GM12874 (cell line): ENCODE measurements around the gene GRK4.
A peak's percentile ranks its signal among the peaks of the same experiment; 100 is the strongest.

ENCODE experiments used
- CTCF ChIP-seq: IDR thresholded peaks from 2 replicates; pipeline ENCODE4 v1.5.1; 2011; ENCODE audit warnings: low read depth, mild to moderate bottlenecking, control low read depth, low read length, moderate library complexity; ENCODE audit not compliant: insufficient read depth

Gene GRK4

GRCh38 chr4:2943364-2944090, 19.8 kb upstream of the GRK4 start:
- TF ChIP-seq CTCF, result no peak

- no peak for TF ChIP-seq CTCF
Observed at GRCh38 chr4:2944091-2944482, 19.3 kb upstream of the GRK4 start.

- no peak for TF ChIP-seq CTCF
Observed at GRCh38 chr4:2944586-2945526, 18.5 kb upstream of the GRK4 start.

- TF ChIP-seq CTCF, result no peak
Observed at GRCh38 chr4:2946812-2947600, 16.4 kb upstream of the GRK4 start.

DNA sequence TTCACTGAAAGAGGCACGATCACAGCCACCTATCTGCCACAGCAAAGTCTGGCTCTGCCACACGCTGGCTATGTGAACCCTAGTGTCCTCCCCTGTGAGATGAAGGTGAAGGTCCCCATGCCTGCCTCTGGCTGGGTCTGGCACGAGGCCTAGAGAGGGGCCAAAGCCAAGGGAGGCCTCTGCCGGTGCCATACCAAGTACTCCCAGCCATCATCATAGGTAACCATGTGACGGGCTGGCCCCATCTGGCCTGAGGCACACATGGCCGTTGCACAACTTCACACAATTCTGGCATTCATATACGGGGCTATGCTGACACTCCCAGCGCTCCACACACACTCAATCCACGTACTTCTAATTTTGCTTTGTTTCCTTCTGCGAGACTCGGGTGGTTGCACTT, 15.4 kb upstream of the GRK4 start:
- TF ChIP-seq CTCF, result no peak

- TF ChIP-seq CTCF, result peak; percentile 56
Observed at GRCh38 chr4:2948895-2949781, 14.2 kb upstream of the GRK4 start.
